Epithelial cell of prostate (primary cell): ENCODE data around the gene LEFTY1.
"Not testable (repeated sequence)": the region's sequence is repeated elsewhere in the genome, so short reads cannot be mapped to it uniquely, and the experiment has no call there.

Experiments used
- DNase-seq: peaks from one replicate; pipeline ENCODE4 v3.0.0-alpha.2; 2011; ENCODE audit warnings: low read depth, low spot score
- H3K27ac ChIP-seq: fragments of 450-650 bp; 2 replicates; pipeline ENCODE4 v1.5.1; 2017; ENCODE audit warnings: mild to moderate bottlenecking

LEFTY1 gene

GRCh38 chr1:225890346-225891228 lies 1.6 kb upstream of the LEFTY1 start:
- no peak for DNase-seq
- H3K27ac ChIP-seq = no peak overlapping the region

GRCh38 chr1:225889743-225890142 lies 797 bp upstream of the LEFTY1 start:
- DNase-seq = no peak

GRCh38 chr1:225888289-225888897 lies 553 bp downstream of the LEFTY1 start:
- DNase-seq = no peak
- no peak overlapping the region for H3K27ac ChIP-seq

More at GRCh38 chr1:225889743-225890142, 797 bp upstream of the LEFTY1 start:
- H3K27ac ChIP-seq = no peak overlapping the region

GRCh38 chr1:225887554-225888288 lies 1.2 kb downstream of the LEFTY1 start:
- DNase-seq, H3K27ac ChIP-seq: not testable (repeated sequence)

GRCh38 chr1:225887030-225887314 lies 2.0 kb downstream of the LEFTY1 start:
- no peak overlapping the region for H3K27ac ChIP-seq
- no peak for DNase-seq

GRCh38 chr1:225886159-225887029 lies 2.6 kb downstream of the LEFTY1 start:
- no peak for DNase-seq
- no peak overlapping the region for H3K27ac ChIP-seq

GRCh38 chr1:225885336-225885735 lies 3.6 kb downstream of the LEFTY1 start:
- no peak overlapping the region for H3K27ac ChIP-seq
- DNase-seq = no peak

GRCh38 chr1:225883616-225884265 lies 5.2 kb downstream of the LEFTY1 start:
- H3K27ac ChIP-seq = no peak overlapping the region

GRCh38 chr1:225882694-225883615 lies 6.0 kb downstream of the LEFTY1 start:
- no peak for DNase-seq
- peak overlapping the region; percentile 79 for H3K27ac ChIP-seq

More at GRCh38 chr1:225883616-225884265, 5.2 kb downstream of the LEFTY1 start:
- no peak for DNase-seq

GRCh38 chr1:225881959-225882693 lies 6.8 kb downstream of the LEFTY1 start, which contains the start of gene TMEM63A:
TSS of gene TMEM63A (minus strand) at chr1:225882380. CDS start at chr1:225877580, 4,800 bp downstream.
- peak within 1 kb of the TSS; percentile 79 for H3K27ac ChIP-seq
- no peak for DNase-seq

GRCh38 chr1:225881081-225881958 lies 7.6 kb downstream of the LEFTY1 start:
- no peak for DNase-seq
- peak overlapping the region; percentile 79 for H3K27ac ChIP-seq

- peak overlapping the region; percentile 79 for H3K27ac ChIP-seq
Observed at GRCh38 chr1:225880636-225881035, 8.3 kb downstream of the LEFTY1 start.

GRCh38 chr1:225880222-225880588 lies 8.7 kb downstream of the LEFTY1 start:
- H3K27ac ChIP-seq = peak overlapping the region; percentile 79
- no peak for DNase-seq

More at GRCh38 chr1:225880636-225881035, 8.3 kb downstream of the LEFTY1 start:
- no peak for DNase-seq

- DNase-seq = no peak
Observed at GRCh38 chr1:225879521-225880221, 9.3 kb downstream of the LEFTY1 start.

GRCh38 chr1:225878282-225878681 lies 10.7 kb downstream of the LEFTY1 start:
- no peak for DNase-seq
- H3K27ac ChIP-seq = no peak overlapping the region

More at GRCh38 chr1:225879521-225880221, 9.3 kb downstream of the LEFTY1 start:
- peak overlapping the region; percentile 79 for H3K27ac ChIP-seq

- no peak for DNase-seq
- no peak overlapping the region for H3K27ac ChIP-seq
Observed at GRCh38 chr1:225877580-225877979, 11.4 kb downstream of the LEFTY1 start.
